Calu3 (cell line): ENCODE data around the gene DDX39B. TPM values are rescaled to one million over a fixed set of nuclear protein-coding genes. Genes with fewer than 3 reads are reported as not detected.
"Not testable (repeated sequence)": the region's sequence is repeated elsewhere in the genome, so short reads cannot be mapped to it uniquely, and the experiment has no call there.

Experiments used
- BruUV-seq: library from RNA; stranded (reverse); fragments of 400-500 nt; replicated peaks from 2 replicates; lab custom pipeline; 2021; lab: Mats Ljungman, UMichigan
- CTCF ChIA-PET: fragments of 300-600 bp; sonication (Branson Sonifier 250); formaldehyde crosslinking; loops from one replicate; lab custom pipeline; 2022; ENCODE audit warnings: antibody characterized with exemption; lab: Charles Lee
- DNase-seq: peaks from one replicate; pipeline ENCODE4 v3.0.0; 2022
- H3K27ac Mint-ChIP-seq: one replicate; pipeline ENCODE4 v1.8.0; 2022; ENCODE audit warnings: mixed read lengths; ENCODE audit not compliant: unreplicated experiment
- H3K27me3 Mint-ChIP-seq: one replicate; pipeline ENCODE4 v1.8.0; 2022; ENCODE audit warnings: mixed read lengths; ENCODE audit not compliant: unreplicated experiment
- H3K36me3 Mint-ChIP-seq: one replicate; pipeline ENCODE4 v1.8.0; 2022; ENCODE audit warnings: mild to moderate bottlenecking, moderate library complexity, mixed read lengths; ENCODE audit not compliant: insufficient read depth, unreplicated experiment
- H3K4me1 Mint-ChIP-seq: one replicate; pipeline ENCODE4 v1.8.0; 2022; ENCODE audit warnings: mild to moderate bottlenecking, low read depth, mixed read lengths; ENCODE audit not compliant: unreplicated experiment
- H3K4me3 Mint-ChIP-seq: one replicate; pipeline ENCODE4 v1.8.0; 2022; ENCODE audit warnings: mild to moderate bottlenecking, low read depth, moderate library complexity, mixed read lengths; ENCODE audit not compliant: unreplicated experiment
- H3K9me3 Mint-ChIP-seq: one replicate; pipeline ENCODE4 v1.8.0; 2022; ENCODE audit warnings: low read depth, mixed read lengths; ENCODE audit not compliant: unreplicated experiment
- intact Hi-C: fragments of 100-400 bp; cut with micrococcal nuclease; formaldehyde crosslinking; loops from one replicate; pipeline ENCODE4 v1.10.0; 2022; ENCODE audit not compliant: unreplicated experiment
- total RNA-seq: library from RNA; stranded (reverse); gene quantifications from 2 replicates; pipeline ENCODE4 v1.2.3, GENCODE V29; 2022
- TF ChIP-seq, protein P1 (sequence below): fragments of 200-600 bp; IDR thresholded peaks from one replicate; pipeline ENCODE4 v1.8.0; 2022; ENCODE audit warnings: antibody characterized with exemption; ENCODE audit not compliant: unreplicated experiment

The DDX39B gene
- total RNA-seq, 1 experiment from 2014 or later = 646 TPM

DNA sequence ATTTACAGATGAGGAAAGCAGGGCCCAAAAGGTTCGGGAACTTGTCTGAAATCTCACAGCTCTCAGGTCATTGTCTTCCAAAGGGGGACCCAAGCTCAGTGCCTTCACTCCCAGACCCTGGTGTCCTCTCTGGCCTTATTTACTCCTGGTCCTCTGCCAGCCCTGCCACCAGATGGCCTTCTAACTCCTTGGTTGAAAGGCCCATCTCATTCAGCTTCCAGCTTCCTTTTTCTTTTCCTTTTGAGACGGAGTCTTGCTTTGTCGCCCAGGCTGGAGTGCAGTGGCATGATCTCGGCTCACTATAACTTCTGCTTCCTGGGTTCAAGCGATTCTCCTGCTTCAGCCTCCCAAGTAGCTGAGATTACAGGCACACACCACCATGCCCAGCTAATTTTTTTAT, 9.6 kb upstream of the DDX39B start:
- not testable (repeated sequence) for H3K4me3 Mint-ChIP-seq, H3K9me3 Mint-ChIP-seq, H3K27me3 Mint-ChIP-seq, BruUV-seq, H3K27ac Mint-ChIP-seq
- Mint-ChIP-seq H3K4me1 (peaks cover 12% of the 10 kb centered on the region), H3K36me3 (peaks cover 60% of the 10 kb centered on the region)
- TF ChIP-seq, protein P1, sequence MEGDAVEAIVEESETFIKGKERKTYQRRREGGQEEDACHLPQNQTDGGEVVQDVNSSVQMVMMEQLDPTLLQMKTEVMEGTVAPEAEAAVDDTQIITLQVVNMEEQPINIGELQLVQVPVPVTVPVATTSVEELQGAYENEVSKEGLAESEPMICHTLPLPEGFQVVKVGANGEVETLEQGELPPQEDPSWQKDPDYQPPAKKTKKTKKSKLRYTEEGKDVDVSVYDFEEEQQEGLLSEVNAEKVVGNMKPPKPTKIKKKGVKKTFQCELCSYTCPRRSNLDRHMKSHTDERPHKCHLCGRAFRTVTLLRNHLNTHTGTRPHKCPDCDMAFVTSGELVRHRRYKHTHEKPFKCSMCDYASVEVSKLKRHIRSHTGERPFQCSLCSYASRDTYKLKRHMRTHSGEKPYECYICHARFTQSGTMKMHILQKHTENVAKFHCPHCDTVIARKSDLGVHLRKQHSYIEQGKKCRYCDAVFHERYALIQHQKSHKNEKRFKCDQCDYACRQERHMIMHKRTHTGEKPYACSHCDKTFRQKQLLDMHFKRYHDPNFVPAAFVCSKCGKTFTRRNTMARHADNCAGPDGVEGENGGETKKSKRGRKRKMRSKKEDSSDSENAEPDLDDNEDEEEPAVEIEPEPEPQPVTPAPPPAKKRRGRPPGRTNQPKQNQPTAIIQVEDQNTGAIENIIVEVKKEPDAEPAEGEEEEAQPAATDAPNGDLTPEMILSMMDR = peak; percentile 37
- peak; percentile 72 for DNase-seq
- CTCF ChIA-PET = interaction anchor here (0.6 to 4.1 kb wide), 7 partner anchors 11 to 109 kb away, joined by 3 to 84 read pairs (median 5); partner anchors contain the start of genes C6orf47 and LTB
- intact Hi-C loops = loop anchor here (1.0 kb wide), 1 partner anchor 47 kb away; no protein-coding TSS in a partner anchor

DNA sequence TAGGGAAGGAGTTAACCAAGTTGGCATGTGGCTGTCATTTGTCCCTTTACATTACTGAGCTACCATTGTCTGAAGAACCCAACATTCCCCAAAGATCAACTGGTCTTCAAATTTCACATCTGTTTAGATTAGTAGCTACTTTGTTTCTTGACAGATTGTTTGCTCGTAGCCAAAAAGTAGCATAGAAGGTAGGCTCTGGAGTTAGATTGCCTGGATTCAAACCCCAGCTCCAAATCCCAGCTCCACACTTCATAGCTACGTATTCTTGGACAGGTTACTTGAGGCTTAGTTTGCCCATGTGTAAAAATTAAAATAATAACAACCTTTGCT, 6.7 kb upstream of the DDX39B start:
- H3K4me1 Mint-ChIP-seq = peaks cover 17% of the 10 kb centered on the region
- H3K36me3 Mint-ChIP-seq = peaks cover 60% of the 10 kb centered on the region
- TF ChIP-seq, protein P1 = no peak
- H3K27me3 Mint-ChIP-seq = no peaks in the 10 kb centered on the region
- no peaks in the 10 kb centered on the region for H3K9me3 Mint-ChIP-seq
- CTCF ChIA-PET = interaction anchor here (0.5 to 4.1 kb wide), 6 partner anchors 10 to 61 kb away, joined by 3 to 84 read pairs (median 5); partner anchors contain the start of gene NCR3
- peak overlapping the region; percentile 71 for H3K4me3 Mint-ChIP-seq
- no TSS peak for BruUV-seq
- peak overlapping the region; percentile 43 for H3K27ac Mint-ChIP-seq
- DNase-seq = no peak
- intact Hi-C loops = loop anchor here (5.0 kb wide), 1 partner anchor 146 kb away; the partner anchor contains the start of gene MICA

DNA sequence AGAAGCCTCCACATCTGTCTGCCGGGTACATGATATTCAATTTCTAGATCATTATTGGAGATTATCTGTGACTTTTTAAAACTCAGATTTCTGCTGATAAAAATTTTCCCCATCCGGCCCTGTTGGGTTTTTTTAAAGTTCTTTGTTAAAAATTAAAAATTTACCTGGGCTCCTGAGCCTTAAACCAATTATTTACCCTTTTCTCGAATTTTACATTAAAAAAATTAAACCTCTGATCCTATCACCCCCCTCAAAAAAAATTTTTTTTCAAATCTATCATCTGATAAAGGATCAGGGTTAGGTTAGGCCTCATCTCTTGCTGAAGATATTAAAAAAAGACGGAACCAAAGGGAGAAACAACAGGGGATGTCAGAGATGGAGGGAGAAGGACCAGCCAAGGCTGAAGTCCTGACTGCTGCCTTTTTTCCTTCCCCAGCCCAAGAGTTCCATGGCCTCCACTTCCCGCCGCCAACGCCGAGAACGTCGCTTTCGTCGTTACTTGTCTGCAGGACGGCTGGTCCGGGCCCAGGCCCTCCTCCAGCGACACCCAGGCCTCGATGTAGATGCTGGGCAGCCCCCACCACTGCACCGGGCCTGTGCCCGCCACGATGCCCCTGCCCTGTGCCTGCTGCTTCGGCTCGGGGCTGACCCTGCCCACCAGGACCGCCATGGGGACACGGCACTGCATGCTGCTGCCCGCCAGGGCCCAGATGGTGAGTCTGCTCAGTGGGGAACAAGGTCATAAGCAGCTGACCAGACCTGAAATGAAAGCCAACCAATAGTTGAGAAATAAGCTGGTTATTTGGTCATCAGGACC, 6.1 kb upstream of the DDX39B start:
- CTCF ChIA-PET = interaction anchor here (0.5 to 4.1 kb wide), 13 partner anchors 10 to 224 kb away, joined by 3 to 84 read pairs (median 5); partner anchors contain the start of genes LTB, NCR3 and TNF
- TF ChIP-seq, protein P1 = no peak
- peak overlapping the region; percentile 71 for H3K4me3 Mint-ChIP-seq
- DNase-seq = no peak
- intact Hi-C loops = loop anchor here (5.0 kb wide), 1 partner anchor 146 kb away; the partner anchor contains the start of gene MICA
- H3K36me3 Mint-ChIP-seq = peaks cover 54% of the 10 kb centered on the region
- peaks cover 17% of the 10 kb centered on the region for H3K4me1 Mint-ChIP-seq
- no peaks in the 10 kb centered on the region for H3K27me3 Mint-ChIP-seq
- no peaks in the 10 kb centered on the region for H3K9me3 Mint-ChIP-seq
- TSS peak; percentile 49 for BruUV-seq
- H3K27ac Mint-ChIP-seq = peak overlapping the region; percentile 43

DNA sequence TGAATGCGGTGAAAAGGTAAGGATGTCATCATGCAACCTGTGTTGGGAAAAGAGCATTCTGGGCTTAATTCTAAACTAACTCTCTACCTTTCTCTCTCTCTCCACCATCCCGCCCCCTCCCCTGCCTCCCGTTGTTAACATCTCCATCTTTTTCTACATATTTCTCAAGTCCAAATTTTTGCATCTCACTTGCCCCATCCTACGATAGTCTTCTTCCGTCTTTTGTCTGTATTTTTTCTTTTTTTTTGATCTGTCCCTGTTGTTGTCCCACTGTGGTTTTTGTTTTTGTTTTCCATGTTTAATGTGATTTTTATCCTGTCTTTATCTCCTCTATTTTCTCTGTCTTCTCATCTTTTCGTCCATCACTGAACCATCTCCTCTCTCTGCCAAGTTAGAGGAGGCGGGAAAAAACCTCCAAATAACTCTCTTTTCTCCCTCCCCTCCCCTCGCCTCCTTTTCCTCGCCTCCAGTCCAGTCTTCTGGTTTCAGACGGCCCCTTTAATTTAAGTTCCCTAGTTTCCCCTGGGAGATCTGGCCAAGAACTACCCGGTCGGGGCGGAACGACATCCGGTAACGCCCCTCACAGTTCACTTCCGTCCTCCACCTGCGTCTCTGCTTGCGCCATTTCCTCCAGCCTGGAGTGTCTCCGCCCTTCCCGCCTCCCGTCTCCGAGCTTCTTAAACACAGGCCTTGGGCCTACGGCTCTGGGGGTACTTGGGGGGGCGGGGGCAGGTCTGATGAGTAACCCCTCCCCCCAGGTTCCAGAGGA, 5.3 kb upstream of the DDX39B start, which contains the start of gene NFKBIL1:
Gene NFKBIL1, plus strand, starts transcription at position 651 of the 769 bp plus-strand sequence. Its CDS starts 87 bp downstream, at position 738.
- peak within 1 kb of the TSS; percentile 71 for H3K4me3 Mint-ChIP-seq
- TF ChIP-seq, protein P1 = no peak
- peaks cover 54% of the 10 kb centered on the region for H3K36me3 Mint-ChIP-seq
- H3K9me3 Mint-ChIP-seq = no peaks in the 10 kb centered on the region
- CTCF ChIA-PET = interaction anchor here (0.7 to 3.4 kb wide), 12 partner anchors 28 to 892 kb away, joined by 3 to 54 read pairs (median 4); partner anchors contain the start of genes ABHD16A, LTB, NCR3 and TNF
- peak within 1 kb of the TSS; percentile 43 for H3K27ac Mint-ChIP-seq
- intact Hi-C loops = loop anchor here (1.0 to 5.0 kb wide), 2 partner anchors 51 to 145 kb away; partner anchors contain the start of gene MICA
- DNase-seq = peak; percentile 98
- no peaks in the 10 kb centered on the region for H3K27me3 Mint-ChIP-seq
- H3K4me1 Mint-ChIP-seq = peaks cover 17% of the 10 kb centered on the region
- BruUV-seq = no TSS peak
